GM12892 (cell line): ENCODE results near the gene NEU4.

Source experiments
- POLR2A ChIP-seq: IDR thresholded peaks from 2 replicates; pipeline ENCODE4 v1.6.1; 2011; ENCODE audit warnings: low read depth, low read length, control low read depth
- POLR2AphosphoS5 ChIP-seq: IDR thresholded peaks from 2 replicates; pipeline ENCODE4 v1.6.1; 2011; ENCODE audit warnings: low read depth, low read length, control low read depth

GRCh38 chr2:241794250-241794823, 14.7 kb upstream of the NEU4 start:
- TF ChIP-seq POLR2A, result no peak
- no peak for TF ChIP-seq POLR2AphosphoS5
